Endothelial cell of umbilical vein (primary cell): ENCODE results near the gene ATP6V1G1.

Source experiments
- CTCF ChIP-seq, 2 donors: IDR thresholded peaks; 1 replicate in 1 of 2; 2 replicates in 1 of 2; pipeline ENCODE4 v1.5.1; 2011; ENCODE audit warnings: low read length in 2 of 2, mild to moderate bottlenecking in 2 of 2, moderate library complexity in 2 of 2, control low read depth in 1 of 2, inconsistent platforms in 1 of 2, low read depth in 1 of 2; ENCODE audit not compliant: insufficient read depth in 1 of 2; ENCODE audit errors: extremely low read depth in 1 of 2
- EZH2 ChIP-seq: IDR thresholded peaks from 2 replicates; pipeline ENCODE4 v1.6.1; 2012; ENCODE audit warnings: borderline replicate concordance, low read depth, mild to moderate bottlenecking, moderate library complexity, low read length, inconsistent platforms; ENCODE audit not compliant: severe bottlenecking
- GATA2 ChIP-seq: IDR thresholded peaks from 2 replicates; pipeline ENCODE4 v1.7.0; 2011; ENCODE audit warnings: low read depth, mild to moderate bottlenecking, moderate library complexity, mixed read lengths, low read length; ENCODE audit not compliant: insufficient read length, insufficient read depth
- JUN ChIP-seq: IDR thresholded peaks from 2 replicates; pipeline ENCODE4 v1.6.1; 2011; ENCODE audit warnings: borderline replicate concordance, low read depth; ENCODE audit not compliant: insufficient read length, insufficient read depth
- MAX ChIP-seq: IDR thresholded peaks from 2 replicates; pipeline ENCODE4 v1.6.1; 2011; ENCODE audit not compliant: insufficient read depth, insufficient read length
- MYC ChIP-seq: IDR thresholded peaks from one replicate; pipeline ENCODE4 v1.6.1; 2011; ENCODE audit warnings: mild to moderate bottlenecking, low read depth, low read length
- POLR2A ChIP-seq: IDR thresholded peaks from 2 replicates; pipeline ENCODE4 v1.6.1; 2012; ENCODE audit warnings: low read depth, mild to moderate bottlenecking, control low read depth, low read length
- POLR2AphosphoS5 ChIP-seq: IDR thresholded peaks from 2 replicates; pipeline ENCODE4 v1.6.1; 2012; ENCODE audit warnings: low read depth, mild to moderate bottlenecking, control low read depth, low read length, moderate library complexity; ENCODE audit not compliant: insufficient read depth

- TF ChIP-seq GATA2 (no peak), POLR2A (no peak), CTCF (IDR thresholded peaks at IDR 0.05; ENCODE audit: extremely low read depth in 1 of 2, insufficient read depth in 1 of 2, low read depth in 1 of 2, low read length in 2 of 2) (no peak), MYC (no peak), POLR2AphosphoS5 (no peak), EZH2 (no peak), JUN (no peak), MAX (no peak)
These were observed 26.6 kb upstream of the ATP6V1G1 start for GRCh38 chr9:114560956-114561355.
